Activated T-helper 17 cell treated with anti-CD3 and anti-CD28 coated beads, Interleukin-2, amount 50 U/mL, for 72 hours (primary cell): ENCODE data around the gene TEX35. TPM values are rescaled to one million over a fixed set of nuclear protein-coding genes. Genes with fewer than 3 reads are reported as not detected.
A peak's percentile ranks its signal among the peaks of the same experiment; 100 is the strongest.
"Not testable (repeated sequence)": the region's sequence is repeated elsewhere in the genome, so short reads cannot be mapped to it uniquely, and the experiment has no call there.

Experiments
- ATAC-seq: fragments of 150-1000 bp; cut with Tn5 transposase; replicated peaks from 2 replicates; pipeline ENCODE4 v1.10.0; 2021; ENCODE audit warnings: mild to moderate bottlenecking, moderate library complexity
- H3K27ac Mint-ChIP-seq: one replicate; pipeline ENCODE4 v1.8.0; 2022; ENCODE audit warnings: mixed read lengths
- H3K27me3 Mint-ChIP-seq: one replicate; pipeline ENCODE4 v1.8.0; 2022; ENCODE audit warnings: mixed read lengths
- H3K36me3 Mint-ChIP-seq: one replicate; pipeline ENCODE4 v1.8.0; 2022; ENCODE audit warnings: low read depth, mild to moderate bottlenecking, mixed read lengths
- H3K4me1 Mint-ChIP-seq: one replicate; pipeline ENCODE4 v1.8.0; 2022; ENCODE audit warnings: mixed read lengths
- H3K4me3 Mint-ChIP-seq: one replicate; pipeline ENCODE4 v1.8.0; 2022; ENCODE audit warnings: mild to moderate bottlenecking, mixed read lengths
- H3K9me3 Mint-ChIP-seq: one replicate; pipeline ENCODE4 v1.8.0; 2022; ENCODE audit warnings: mixed read lengths
- total RNA-seq, 2 donors: library from RNA; stranded (reverse); gene quantifications; one replicate each; pipeline ENCODE4 v1.2.3, GENCODE V29; 2022

TEX35 gene
- total RNA-seq, 2 donors from 2014 or later = not detected

- H3K9me3 Mint-ChIP-seq, ATAC-seq, H3K4me1 Mint-ChIP-seq, H3K27ac Mint-ChIP-seq, H3K4me3 Mint-ChIP-seq, H3K36me3 Mint-ChIP-seq, H3K27me3 Mint-ChIP-seq: not testable (repeated sequence)
Measured at GRCh38 chr1:178558816-178559215, 45.9 kb downstream of the TEX35 start.

GRCh38 chr1:178560871-178561376, 48.0 kb downstream of the TEX35 start:
- Mint-ChIP-seq H3K9me3 (no peaks in the 10 kb centered on the region), H3K4me1 (no peaks in the 10 kb centered on the region), H3K36me3 (no peaks in the 10 kb centered on the region), H3K4me3 (no peak overlapping the region), H3K27me3 (peaks cover 4% of the 10 kb centered on the region), H3K27ac (no peak overlapping the region)
- no peak for ATAC-seq

- H3K4me1 Mint-ChIP-seq = no peaks in the 10 kb centered on the region
- peaks cover 7% of the 10 kb centered on the region for H3K27me3 Mint-ChIP-seq
- H3K36me3 Mint-ChIP-seq = no peaks in the 10 kb centered on the region
- no peak overlapping the region for H3K27ac Mint-ChIP-seq
- no peak for ATAC-seq
- H3K4me3 Mint-ChIP-seq = no peak overlapping the region
- H3K9me3 Mint-ChIP-seq = no peaks in the 10 kb centered on the region
Measured at GRCh38 chr1:178563099-178563820, 50.4 kb downstream of the TEX35 start.

GRCh38 chr1:178564086-178564782, 51.3 kb downstream of the TEX35 start:
- no peak for ATAC-seq
- no peaks in the 10 kb centered on the region for H3K36me3 Mint-ChIP-seq
- no peaks in the 10 kb centered on the region for H3K4me1 Mint-ChIP-seq
- no peak overlapping the region for H3K4me3 Mint-ChIP-seq
- H3K27ac Mint-ChIP-seq = no peak overlapping the region
- H3K9me3 Mint-ChIP-seq = no peaks in the 10 kb centered on the region
- H3K27me3 Mint-ChIP-seq = peaks cover 7% of the 10 kb centered on the region

- H3K4me1 Mint-ChIP-seq = no peaks in the 10 kb centered on the region
- no peaks in the 10 kb centered on the region for H3K9me3 Mint-ChIP-seq
- H3K4me3 Mint-ChIP-seq = no peak overlapping the region
- no peaks in the 10 kb centered on the region for H3K36me3 Mint-ChIP-seq
- no peak overlapping the region for H3K27ac Mint-ChIP-seq
- ATAC-seq = no peak
- peaks cover 7% of the 10 kb centered on the region for H3K27me3 Mint-ChIP-seq
Measured at GRCh38 chr1:178564783-178565180, 51.9 kb downstream of the TEX35 start.

- Mint-ChIP-seq H3K4me1 (no peaks in the 10 kb centered on the region), H3K27ac (no peak overlapping the region), H3K36me3 (no peaks in the 10 kb centered on the region), H3K4me3 (no peak overlapping the region), H3K27me3 (peaks cover 7% of the 10 kb centered on the region), H3K9me3 (no peaks in the 10 kb centered on the region)
- peak; percentile 49 for ATAC-seq
Measured at GRCh38 chr1:178565586-178565985, 52.7 kb downstream of the TEX35 start.

- Mint-ChIP-seq H3K4me1 (no peaks in the 10 kb centered on the region), H3K9me3 (no peaks in the 10 kb centered on the region), H3K4me3 (no peak overlapping the region), H3K36me3 (no peaks in the 10 kb centered on the region), H3K27me3 (peaks cover 7% of the 10 kb centered on the region), H3K27ac (no peak overlapping the region)
- peak; percentile 89 for ATAC-seq
Measured at GRCh38 chr1:178566187-178566586, 53.3 kb downstream of the TEX35 start.

- no peak for ATAC-seq
- no peaks in the 10 kb centered on the region for H3K9me3 Mint-ChIP-seq
- no peak overlapping the region for H3K4me3 Mint-ChIP-seq
- H3K27me3 Mint-ChIP-seq = peaks cover 14% of the 10 kb centered on the region
- no peak overlapping the region for H3K27ac Mint-ChIP-seq
- H3K36me3 Mint-ChIP-seq = no peaks in the 10 kb centered on the region
- no peaks in the 10 kb centered on the region for H3K4me1 Mint-ChIP-seq
Measured at GRCh38 chr1:178571807-178572206, 58.9 kb downstream of the TEX35 start.

Other genes starting within 250 kb of the TEX35 start
- not detected for gene CLEC20A, start 16.1 kb upstream of the TEX35 start, total RNA-seq
- gene RALGPS2, start 212.1 kb downstream of the TEX35 start, total RNA-seq = 1 to 10 TPM in 1 of 2 donors, under 1 TPM in 1; 0.63 to 4.4 TPM